Ramos (cell line): Measurements from ENCODE around the gene SNX9.
"Not testable (repeated sequence)": the region's sequence is repeated elsewhere in the genome, so short reads cannot be mapped to it uniquely, and the experiment has no call there.

Experiments
- in situ Hi-C: fragments of 300-500 bp; cut with MboI; formaldehyde crosslinking; loops from one replicate; pipeline ENCODE4 v1.14.3; 2022; ENCODE audit warnings: low sequenced_read_pairs; ENCODE audit not compliant: unreplicated experiment

The SNX9 gene

DNA sequence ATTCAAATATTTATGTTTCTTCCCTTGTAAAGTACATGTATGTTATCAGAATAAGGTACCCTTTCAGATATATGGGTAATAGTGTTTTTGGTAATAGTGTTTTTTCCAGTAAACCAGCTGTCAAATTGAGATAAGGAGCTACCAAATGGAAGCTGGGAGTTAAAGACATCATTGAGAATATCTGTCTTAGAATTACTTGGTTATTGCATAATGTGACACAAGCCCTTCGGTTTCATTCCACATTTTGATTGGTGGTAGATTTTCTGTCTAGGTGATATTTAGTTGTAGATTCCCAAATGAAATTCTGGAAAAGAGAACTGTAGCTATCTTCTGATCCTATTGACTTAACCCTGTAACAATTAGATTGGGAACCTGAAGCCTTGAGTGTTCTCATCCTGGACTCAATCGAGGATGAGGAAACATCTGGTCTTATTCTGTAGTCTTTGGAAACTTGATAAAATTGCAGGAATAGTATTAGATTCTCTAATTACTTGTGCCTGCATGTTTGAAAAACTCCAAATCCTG is 83.6 kb downstream of the SNX9 start:
- in situ Hi-C loops, result no loop called here

- in situ Hi-C loops, result no loop called here
These were observed 84.6 kb downstream of the SNX9 start for GRCh38 chr6:157907651-157908050.

DNA sequence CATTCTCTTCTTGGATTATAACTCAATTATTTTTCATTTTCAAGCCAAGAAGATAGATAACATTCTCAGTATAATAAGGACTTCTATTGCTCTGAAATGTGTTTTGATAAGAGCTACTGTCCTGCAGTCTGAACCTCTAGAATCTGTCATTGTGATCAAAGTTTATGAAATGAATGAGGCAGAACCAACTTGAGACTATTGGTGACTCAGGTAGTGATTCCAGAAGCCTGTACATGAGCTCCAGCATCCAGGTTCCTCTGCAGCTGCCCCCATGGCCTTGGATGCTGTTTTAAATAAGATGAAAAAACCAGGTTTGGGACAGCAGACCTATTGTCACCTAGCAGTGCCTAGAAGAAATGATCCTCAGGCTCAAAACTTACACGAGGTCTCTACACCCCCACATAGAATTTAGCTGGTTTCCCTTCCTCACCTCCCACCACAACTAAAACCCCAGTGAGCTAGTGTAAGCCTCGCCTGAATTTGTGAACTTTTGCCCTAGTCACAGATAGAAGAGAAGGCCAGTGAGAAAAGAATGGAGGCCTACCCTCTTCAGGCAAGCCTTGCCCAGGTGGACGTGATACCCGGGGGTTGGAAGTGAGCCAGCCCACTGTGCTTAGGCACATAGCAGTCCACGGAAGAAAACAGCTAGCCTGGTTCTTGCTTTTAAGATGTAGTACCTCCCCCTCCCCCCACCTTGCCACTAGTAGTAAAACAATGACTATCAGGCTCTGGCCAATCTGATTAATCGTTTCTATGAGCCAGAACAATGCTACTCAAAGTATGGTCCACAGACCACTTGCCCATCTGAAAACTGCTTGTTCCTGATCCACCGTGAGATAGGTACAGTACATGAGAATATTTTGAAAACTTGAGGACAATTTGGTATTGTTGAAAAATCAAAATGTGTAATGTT is 85.6 kb downstream of the SNX9 start:
- in situ Hi-C loops, result no loop called here

GRCh38 chr6:157909282-157909664 is 86.2 kb downstream of the SNX9 start:
- in situ Hi-C loops, result no loop called here

DNA sequence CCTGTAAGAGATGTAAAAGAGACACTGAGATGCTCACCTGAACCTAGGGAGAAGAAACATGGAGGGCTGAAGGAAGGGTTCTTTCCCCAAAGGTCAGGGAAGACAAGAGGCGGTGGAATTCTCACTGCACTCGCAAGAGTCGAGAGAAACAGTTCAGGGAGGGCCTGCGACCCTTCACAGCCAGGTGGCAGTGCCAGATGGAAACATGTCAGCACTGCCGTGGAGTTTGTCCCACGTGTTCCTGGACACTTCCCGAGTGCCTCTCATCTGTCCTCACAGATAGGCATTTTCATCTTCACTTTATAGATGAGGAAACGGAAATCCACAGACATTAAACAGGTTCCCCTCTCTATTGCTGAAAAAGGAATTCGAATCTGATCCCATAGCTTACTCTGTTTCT is 88.2 kb downstream of the SNX9 start:
- in situ Hi-C loops, result no loop called here

GRCh38 chr6:157911786-157912185 is 88.7 kb downstream of the SNX9 start:
- in situ Hi-C loops, result no loop called here

GRCh38 chr6:157912326-157912725 is 89.3 kb downstream of the SNX9 start:
- in situ Hi-C loops, result no loop called here

DNA sequence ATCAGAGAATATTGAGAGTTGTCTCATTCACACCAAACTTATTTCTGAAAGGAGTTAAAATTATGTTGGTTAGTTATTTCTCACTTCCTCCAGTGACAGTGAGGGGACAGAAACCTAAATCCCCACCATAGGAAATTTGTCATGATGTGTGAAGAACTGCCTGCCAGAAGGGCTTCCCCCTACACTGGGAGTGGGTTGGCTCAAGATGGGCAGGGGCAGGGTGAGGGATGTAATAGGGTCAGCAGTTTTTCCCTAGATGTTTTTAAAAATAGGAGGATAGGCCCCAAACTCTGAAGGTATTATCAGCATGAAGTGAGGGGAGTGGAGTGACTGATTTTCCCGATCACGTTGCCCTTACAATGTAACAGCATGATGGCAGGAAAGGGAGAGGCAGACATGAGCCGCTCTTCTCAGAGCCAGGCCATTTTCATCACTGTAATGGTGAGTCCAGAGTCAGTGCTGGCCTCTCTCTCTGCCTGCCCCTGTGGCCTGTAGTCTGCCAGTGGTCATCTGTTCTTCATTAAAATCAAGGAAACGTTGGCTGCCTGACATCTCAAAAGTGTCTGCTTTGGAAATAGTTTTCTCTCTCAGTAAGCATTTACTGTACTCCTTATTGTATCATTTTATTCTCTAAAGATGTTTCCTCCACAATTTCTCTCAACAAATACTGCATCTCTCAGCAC is 98.8 kb downstream of the SNX9 start:
- in situ Hi-C loops, result no loop called here

DNA sequence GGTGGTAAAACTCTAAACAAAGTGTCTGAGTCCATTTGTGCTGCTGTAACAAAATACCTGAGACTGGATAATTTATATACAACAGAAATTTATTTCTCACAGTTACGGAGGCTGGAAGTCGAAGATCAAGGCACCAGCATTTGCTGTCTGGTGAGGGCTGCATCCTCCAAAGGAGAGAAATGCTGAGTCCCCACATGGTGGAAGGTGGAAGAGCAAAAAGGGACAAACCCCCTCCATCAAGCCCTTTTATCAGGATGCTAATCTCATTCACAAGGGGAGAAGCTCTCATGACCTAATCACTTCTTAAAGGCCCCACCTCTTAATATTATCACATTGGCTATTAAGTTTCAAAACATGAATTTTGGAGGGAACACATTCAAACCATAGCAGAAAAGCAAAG is 102.7 kb downstream of the SNX9 start:
- in situ Hi-C loops, result no loop called here

DNA sequence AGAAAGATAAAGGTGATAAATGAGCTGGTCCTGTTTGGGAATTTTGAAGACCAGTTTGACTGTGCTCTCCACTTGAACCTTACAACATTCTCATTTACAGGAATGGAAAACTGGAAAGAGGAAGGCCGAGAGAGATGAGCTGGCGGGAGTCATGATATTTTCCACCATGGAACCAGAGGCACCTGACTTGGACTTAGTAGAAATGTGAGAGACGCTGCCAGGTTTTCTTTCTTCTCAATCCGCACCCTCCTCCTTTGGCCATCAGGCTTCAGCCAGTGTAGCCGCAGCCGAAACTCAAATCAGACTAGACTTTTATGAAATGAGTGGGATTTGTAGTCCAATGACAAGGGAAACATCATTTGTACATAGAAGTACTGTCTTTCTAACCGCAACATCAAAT is 104.0 kb downstream of the SNX9 start:
- in situ Hi-C loops, result no loop called here

- in situ Hi-C loops, result no loop called here
These were observed 105.4 kb downstream of the SNX9 start for GRCh38 chr6:157928428-157928827.

- in situ Hi-C loops, result no loop called here
These were observed 106.0 kb downstream of the SNX9 start for GRCh38 chr6:157929076-157929475.

GRCh38 chr6:157929765-157930319 is 106.8 kb downstream of the SNX9 start:
- in situ Hi-C loops, result no loop called here

DNA sequence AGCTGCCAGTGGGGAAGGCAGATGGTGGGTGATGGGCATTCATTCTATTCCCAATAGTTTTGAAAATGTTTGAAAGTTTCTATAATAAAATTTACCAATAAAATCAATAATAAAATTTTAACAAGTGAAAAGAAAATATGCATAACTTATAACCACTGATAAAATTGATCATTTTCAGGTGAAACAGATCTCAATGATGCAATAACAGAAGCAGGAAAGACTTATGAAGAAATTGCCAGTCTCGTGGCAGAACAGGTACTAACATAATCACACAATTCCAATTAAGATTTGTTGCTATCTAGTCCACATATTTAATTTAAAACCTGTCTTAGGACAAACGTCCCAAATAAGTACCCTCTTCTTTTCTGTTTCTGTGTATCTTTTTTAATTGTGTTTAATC is 112.7 kb downstream of the SNX9 start:
- in situ Hi-C loops, result no loop called here

- in situ Hi-C loops, result no loop called here
These were observed 114.3 kb downstream of the SNX9 start for GRCh38 chr6:157937318-157937717.

DNA sequence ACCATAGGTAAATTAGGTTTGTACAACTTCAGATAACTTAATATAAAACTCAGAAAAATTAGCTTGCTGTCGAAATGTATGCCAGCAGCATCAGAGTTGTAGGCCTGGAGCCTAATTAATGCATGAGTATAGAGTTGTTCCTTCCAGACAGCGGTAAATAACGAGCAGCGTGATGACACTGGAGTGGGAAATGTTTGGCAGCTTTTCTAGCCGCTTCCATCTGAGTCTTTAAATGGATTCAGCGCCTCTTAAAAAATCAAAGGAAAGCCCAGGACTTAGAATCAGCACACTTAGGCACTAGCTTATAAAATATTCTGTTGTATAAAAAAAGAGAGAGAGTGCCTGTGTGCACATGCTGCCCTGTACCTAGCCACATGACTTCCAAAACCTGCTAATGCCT is 114.9 kb downstream of the SNX9 start:
- in situ Hi-C loops, result no loop called here

DNA sequence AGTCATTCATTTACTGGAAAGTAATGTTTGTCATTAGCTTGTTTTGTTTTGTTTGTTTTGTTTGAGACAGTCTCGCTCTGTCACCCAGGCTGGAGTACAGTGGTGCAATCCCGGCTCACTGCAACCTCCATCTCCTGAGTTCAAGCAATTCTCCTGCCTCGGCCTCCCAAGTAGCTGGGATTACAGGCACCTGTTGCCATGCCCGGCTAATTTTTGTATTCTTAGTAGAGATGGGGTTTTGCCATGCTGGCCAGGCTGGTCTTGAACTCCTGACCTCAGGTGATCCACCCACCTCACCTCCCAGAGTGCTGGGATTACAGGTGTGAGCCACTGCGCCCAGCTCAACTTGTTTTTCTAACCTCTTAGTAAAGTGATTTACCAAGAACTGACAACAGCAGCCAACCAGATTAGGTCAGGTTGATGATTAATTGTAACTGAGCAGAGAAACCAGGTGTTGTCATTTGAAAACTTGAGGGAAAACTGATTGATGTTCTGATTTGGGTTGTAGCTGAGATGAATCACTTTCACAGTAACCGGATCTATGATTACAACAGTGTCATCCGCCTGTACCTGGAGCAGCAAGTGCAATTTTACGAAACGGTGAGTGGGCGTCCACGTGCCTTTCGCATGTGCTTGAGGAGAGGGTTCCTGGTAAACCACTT is 117.5 kb downstream of the SNX9 start:
- in situ Hi-C loops, result not testable (repeated sequence)

DNA sequence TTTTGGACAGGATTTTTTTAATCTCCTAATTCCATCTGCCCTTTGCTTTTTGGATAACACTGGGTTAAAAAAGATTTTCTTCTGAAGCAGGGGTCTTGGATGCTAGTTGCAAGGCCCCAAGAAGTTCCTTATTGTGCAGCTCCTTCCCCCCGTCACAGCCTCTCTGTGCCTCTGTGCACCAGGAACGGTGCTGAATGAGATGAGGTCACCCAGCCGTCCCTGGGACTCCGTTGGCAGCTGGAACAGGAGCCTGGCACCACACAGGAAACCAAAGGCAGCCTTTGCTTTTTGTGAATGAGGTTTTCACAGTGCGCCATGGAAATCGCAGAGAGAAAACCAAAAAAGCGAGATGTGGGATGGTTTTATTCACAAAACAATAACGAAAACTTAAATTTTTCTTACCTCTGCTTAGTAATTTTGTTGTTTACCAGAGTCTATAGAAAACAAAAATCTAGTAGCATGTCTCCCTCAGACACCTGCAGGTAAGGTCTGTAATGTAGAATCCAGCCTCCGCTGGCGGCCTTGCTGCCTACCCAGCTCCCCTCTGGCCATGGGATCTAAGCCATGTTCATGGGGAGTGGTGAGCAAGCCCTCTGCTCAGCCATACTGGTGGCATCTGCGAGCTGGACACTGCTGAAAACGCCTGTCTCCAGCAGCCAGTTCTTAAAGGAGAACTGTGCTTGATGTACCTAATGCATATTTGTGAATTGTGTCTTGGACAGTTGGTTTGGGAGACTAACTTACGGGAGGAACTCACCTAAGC is 118.2 kb downstream of the SNX9 start:
- in situ Hi-C loops, result no loop called here

GRCh38 chr6:157942351-157942750 is 119.3 kb downstream of the SNX9 start:
- in situ Hi-C loops, result no loop called here
